ENCODE measurements around the gene TMEM145.

Gene TMEM145

GRCh38 chr19:42361545-42361910 is 48.4 kb downstream of the TMEM145 start:
- no peak for DNase-seq (ENCODE audit: low read depth in 3 of 3)

DNA sequence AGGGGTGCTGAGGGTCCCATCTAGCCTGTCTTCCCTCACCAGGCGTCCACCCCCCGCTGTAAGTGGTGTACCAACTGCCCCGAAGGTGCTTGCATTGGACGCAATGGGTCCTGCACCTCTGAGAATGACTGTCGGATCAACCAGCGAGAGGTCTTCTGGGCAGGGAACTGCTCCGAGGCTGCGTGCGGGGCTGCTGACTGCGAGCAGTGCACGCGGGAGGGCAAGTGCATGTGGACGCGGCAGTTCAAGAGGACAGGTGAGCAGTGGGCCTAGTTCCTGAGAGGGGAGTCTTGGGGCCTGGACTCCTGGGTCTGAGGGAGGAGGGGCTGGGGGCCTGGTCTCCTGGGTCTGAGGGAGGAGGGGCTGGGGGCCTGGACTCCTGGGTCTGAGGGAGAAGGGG is 49.2 kb downstream of the TMEM145 start:
- DNase-seq (ENCODE audit: low read depth in 3 of 3) = no peak

- no peak for DNase-seq (ENCODE audit: low read depth in 3 of 3)
Measured at GRCh38 chr19:42362891-42363440, 49.9 kb downstream of the TMEM145 start.

GRCh38 chr19:42363614-42364346 is 50.7 kb downstream of the TMEM145 start:
- DNase-seq (ENCODE audit: low read depth in 3 of 3) = no peak

DNA sequence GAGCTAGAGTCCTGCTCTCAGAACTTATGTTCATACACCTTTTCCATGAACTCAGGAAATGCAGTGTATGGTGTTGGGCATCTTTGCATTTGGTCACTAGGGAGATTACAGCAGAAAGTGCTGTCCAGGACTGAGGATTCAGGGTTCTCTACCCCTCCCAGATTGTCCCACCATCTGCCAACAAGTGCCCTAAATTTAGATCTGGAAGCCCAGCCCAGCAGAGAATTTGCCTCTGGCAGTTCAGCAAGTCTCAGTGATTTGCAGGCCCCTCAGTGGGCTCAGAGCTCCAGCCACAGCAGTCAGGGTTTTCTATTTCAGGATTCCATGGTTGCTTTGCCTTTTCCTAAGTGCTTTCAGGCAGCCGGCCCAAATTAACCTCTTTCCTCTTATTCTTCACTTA is 53.6 kb downstream of the TMEM145 start:
- DNase-seq (ENCODE audit: low read depth in 3 of 3) = no peak

DNA sequence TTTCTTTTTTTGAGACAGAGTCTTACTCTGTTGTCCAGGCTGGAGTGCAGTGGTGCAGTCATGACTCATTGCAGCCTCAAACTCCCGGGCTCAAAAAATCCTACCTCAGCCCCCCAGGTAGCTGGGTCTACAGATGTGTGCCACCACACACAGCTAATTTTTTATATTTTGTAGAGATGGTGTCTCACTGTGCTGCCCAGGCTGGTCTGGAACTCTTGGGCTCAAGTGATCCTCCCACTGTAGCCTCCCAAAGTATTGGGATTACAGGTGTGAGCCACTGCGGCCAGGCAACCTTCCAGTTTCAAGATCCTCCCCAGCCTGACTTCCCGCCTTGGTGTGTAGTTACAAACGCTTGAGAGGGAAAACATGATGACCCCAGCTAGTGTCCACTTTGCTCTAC is 54.8 kb downstream of the TMEM145 start:
- no peak for DNase-seq (ENCODE audit: low read depth in 3 of 3)

DNA sequence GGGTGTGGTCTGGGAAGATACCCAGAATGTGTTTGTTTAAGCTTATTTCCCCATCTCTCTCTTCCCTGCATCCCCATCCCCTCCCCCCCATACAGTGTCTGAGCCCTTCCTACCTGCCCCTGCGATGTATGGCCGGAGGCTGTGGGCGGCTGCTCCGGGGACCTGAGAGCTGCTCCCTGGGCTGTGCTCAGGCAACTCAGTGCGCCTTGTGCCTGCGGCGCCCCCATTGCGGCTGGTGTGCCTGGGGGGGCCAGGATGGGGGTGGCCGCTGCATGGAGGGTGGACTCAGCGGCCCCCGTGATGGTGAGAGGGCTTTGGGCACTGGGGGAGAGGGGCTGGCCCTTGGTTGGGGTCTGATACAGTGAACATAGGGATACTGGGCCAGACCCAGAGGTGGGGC is 55.3 kb downstream of the TMEM145 start:
- no peak for DNase-seq (ENCODE audit: low read depth in 3 of 3)

GRCh38 chr19:42368765-42369164 is 55.7 kb downstream of the TMEM145 start:
- DNase-seq (ENCODE audit: low read depth in 3 of 3) = no peak

- DNase-seq (ENCODE audit: low read depth in 3 of 3) = no peak
Measured at GRCh38 chr19:42369433-42370067, 56.4 kb downstream of the TMEM145 start.

DNA sequence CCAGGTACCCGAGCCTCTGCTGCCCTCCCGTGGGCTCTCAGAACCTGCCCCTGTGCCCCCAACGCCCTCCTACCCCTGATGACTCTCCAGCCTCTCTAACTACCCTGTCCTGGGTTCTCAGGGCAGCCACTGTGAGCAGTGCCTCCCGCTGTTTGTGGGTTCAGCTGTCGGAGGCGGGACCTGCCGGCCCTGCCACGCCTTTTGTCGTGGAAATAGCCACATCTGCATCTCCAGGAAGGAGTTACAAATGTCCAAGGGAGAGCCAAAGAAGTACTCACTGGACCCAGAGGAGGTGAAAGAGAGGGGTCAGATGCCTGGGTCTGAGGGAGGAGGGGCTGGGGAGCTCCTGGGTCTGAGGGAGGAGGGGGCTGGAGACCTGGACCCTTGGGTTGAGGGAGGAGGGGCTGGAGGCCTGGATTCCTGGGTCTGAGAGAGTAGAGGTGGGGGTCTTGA is 57.0 kb downstream of the TMEM145 start:
- DNase-seq (ENCODE audit: low read depth in 3 of 3) = no peak

GRCh38 chr19:42370626-42371175 is 57.6 kb downstream of the TMEM145 start:
- no peak for DNase-seq (ENCODE audit: low read depth in 3 of 3)
